ENCODE results near the gene HAPLN3.

The HAPLN3 gene

DNA sequence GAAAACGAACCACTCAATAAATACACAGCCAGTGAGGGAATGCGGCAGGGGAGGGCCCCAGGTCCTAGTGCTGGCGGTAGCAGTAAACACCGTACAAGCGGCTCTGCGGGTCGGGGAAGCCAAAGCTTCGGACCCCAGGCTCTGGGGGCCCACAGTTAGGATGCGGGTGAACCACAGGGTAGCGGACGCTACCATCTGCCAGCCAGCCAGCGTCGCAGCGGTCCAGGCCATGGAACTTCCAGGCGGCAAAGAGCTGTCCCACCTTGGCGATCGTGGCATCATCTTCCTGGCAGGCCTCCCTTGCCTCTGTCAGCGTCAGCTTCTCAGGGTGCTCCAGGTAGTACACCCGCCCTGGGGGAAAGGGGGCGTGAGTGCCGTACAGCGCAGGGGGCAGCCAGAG, 17.4 kb downstream of the HAPLN3 start:
- H3K4me1 ChIP-seq (ENCODE audit: insufficient read depth, low read length): no peaks in the 10 kb centered on the region
- no peaks in the 10 kb centered on the region for H3K36me3 ChIP-seq (ENCODE audit: insufficient read depth, low read length)
- H3K9me3 ChIP-seq (ENCODE audit: low read length): no peaks in the 10 kb centered on the region
- H2AFZ ChIP-seq (ENCODE audit: low read depth, low read length): no peak overlapping the region
- H3K4me3 ChIP-seq (ENCODE audit: low read length): no peak overlapping the region
- no peaks in the 10 kb centered on the region for H3K27me3 ChIP-seq (ENCODE audit: insufficient read depth, low read length)

DNA sequence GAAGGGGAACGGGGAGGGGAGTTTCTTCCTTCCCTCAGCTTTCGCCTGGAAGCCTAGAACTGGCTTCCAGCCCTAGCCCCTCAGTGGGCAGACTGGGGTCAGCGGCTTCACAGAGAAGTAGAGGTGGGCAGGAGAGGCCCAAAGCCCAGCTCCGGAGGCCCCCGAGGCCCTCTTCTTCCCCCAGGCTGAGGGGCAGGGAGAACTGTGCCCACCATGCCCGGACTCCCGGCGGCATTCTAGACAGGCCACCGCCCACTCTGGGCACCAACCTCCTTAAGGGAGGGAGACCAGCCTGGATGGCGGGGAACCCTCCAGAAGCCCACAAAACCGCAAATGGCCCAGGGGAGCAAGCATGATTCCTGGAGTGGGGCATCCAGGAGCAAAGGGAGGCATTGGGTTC, 17.9 kb downstream of the HAPLN3 start:
- H2AFZ ChIP-seq (ENCODE audit: low read depth, low read length): no peak overlapping the region
- H3K36me3 ChIP-seq (ENCODE audit: insufficient read depth, low read length): no peaks in the 10 kb centered on the region
- H3K27me3 ChIP-seq (ENCODE audit: insufficient read depth, low read length): no peaks in the 10 kb centered on the region
- no peak overlapping the region for H3K4me3 ChIP-seq (ENCODE audit: low read length)
- H3K9me3 ChIP-seq (ENCODE audit: low read length): no peaks in the 10 kb centered on the region
- H3K4me1 ChIP-seq (ENCODE audit: insufficient read depth, low read length): no peaks in the 10 kb centered on the region

DNA sequence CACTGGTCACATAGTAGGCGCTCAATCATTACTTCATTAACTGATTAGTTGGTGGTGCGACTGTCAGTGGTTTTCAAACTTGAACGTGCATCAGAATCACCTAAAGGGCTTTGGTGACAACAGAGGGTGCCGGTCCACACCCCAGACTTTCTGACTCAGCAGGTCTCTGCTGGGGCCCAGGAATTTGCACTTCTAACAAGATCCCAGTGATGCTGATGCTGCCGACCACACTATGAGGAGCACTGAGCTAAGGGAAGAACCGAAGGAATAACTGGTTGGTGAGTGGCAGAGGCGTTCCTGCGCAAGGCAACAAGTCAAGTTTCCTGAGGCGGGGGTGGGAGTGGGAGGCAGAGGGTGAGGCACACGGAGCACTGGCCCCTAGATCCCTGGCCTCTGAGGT, 18.8 kb downstream of the HAPLN3 start:
- no peaks in the 10 kb centered on the region for H3K9me3 ChIP-seq (ENCODE audit: low read length)
- no peak overlapping the region for H3K4me3 ChIP-seq (ENCODE audit: low read length)
- H3K36me3 ChIP-seq (ENCODE audit: insufficient read depth, low read length): no peaks in the 10 kb centered on the region
- H2AFZ ChIP-seq (ENCODE audit: low read depth, low read length): no peak overlapping the region
- no peaks in the 10 kb centered on the region for H3K27me3 ChIP-seq (ENCODE audit: insufficient read depth, low read length)
- H3K4me1 ChIP-seq (ENCODE audit: insufficient read depth, low read length): no peaks in the 10 kb centered on the region

DNA sequence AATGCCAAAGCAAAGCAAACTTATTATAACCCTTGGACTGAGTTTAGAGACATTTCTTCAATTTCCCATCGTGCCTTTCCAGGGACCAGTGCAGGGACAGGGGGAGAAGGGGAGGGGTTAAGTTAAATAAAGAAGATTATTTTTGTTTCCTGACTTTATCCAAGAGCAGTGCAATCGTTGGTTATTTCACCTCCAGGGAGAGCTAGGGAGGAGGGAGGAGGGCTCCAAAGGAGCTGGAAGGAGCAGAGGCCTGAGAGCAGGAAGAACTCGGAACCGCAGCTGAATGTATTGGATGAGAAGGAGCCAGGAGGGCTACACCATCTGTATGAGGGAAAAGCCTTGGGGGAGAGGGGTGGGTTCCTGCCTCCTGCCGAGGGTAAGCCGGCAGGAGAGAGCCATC, 20.7 kb downstream of the HAPLN3 start:
- Histone ChIP-seq H3K4me1 (ENCODE audit: insufficient read depth, low read length) (no peaks in the 10 kb centered on the region), H3K4me3 (ENCODE audit: low read length) (no peak overlapping the region), H3K27me3 (ENCODE audit: insufficient read depth, low read length) (no peaks in the 10 kb centered on the region), H3K36me3 (ENCODE audit: insufficient read depth, low read length) (no peaks in the 10 kb centered on the region), H3K9me3 (ENCODE audit: low read length) (no peaks in the 10 kb centered on the region), H2AFZ (ENCODE audit: low read depth, low read length) (no peak overlapping the region)

DNA sequence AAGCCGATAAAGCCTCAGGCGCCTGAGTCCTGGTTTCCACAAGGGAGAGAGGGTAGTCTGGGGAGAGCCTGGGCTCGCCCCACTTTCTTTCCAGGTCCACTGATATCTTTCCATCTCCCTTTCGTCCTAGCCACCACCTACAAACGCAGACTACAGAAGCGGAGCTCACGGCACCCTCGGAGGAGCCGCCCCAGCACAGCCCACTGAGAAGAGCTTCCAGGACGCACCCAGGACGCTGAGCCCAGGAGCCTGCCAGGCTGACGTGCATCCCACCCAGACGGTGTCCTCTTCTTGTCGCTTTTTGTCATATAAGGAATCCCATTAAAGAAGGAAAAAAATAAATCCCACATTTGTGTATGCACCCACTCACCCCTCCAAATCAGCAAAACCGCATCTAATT, 21.1 kb downstream of the HAPLN3 start:
- no peaks in the 10 kb centered on the region for H3K9me3 ChIP-seq (ENCODE audit: low read length)
- no peaks in the 10 kb centered on the region for H3K27me3 ChIP-seq (ENCODE audit: insufficient read depth, low read length)
- no peak overlapping the region for H3K4me3 ChIP-seq (ENCODE audit: low read length)
- H2AFZ ChIP-seq (ENCODE audit: low read depth, low read length): no peak overlapping the region
- no peaks in the 10 kb centered on the region for H3K4me1 ChIP-seq (ENCODE audit: insufficient read depth, low read length)
- H3K36me3 ChIP-seq (ENCODE audit: insufficient read depth, low read length): no peaks in the 10 kb centered on the region

DNA sequence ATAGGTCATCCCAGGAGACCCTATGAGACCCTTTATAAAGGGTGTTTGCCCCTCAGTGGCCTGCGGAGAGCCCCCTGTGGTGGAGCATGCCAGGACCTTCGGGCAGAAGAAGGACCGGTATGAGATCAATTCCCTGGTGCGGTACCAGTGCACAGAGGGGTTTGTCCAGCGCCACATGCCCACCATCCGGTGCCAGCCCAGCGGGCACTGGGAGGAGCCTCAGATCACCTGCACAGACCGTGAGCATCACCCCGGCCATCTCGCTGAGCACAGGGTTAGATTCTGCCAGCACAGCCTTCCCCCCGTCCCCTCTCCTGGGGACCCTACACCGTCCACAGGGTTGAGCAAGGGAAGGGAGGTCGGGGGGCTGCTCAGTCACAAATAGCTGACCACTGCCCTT, 21.6 kb downstream of the HAPLN3 start:
- Histone ChIP-seq H3K9me3 (ENCODE audit: low read length) (no peaks in the 10 kb centered on the region), H3K4me1 (ENCODE audit: insufficient read depth, low read length) (no peaks in the 10 kb centered on the region), H3K36me3 (ENCODE audit: insufficient read depth, low read length) (no peaks in the 10 kb centered on the region), H2AFZ (ENCODE audit: low read depth, low read length) (no peak overlapping the region), H3K27me3 (ENCODE audit: insufficient read depth, low read length) (no peaks in the 10 kb centered on the region), H3K4me3 (ENCODE audit: low read length) (no peak overlapping the region)

DNA sequence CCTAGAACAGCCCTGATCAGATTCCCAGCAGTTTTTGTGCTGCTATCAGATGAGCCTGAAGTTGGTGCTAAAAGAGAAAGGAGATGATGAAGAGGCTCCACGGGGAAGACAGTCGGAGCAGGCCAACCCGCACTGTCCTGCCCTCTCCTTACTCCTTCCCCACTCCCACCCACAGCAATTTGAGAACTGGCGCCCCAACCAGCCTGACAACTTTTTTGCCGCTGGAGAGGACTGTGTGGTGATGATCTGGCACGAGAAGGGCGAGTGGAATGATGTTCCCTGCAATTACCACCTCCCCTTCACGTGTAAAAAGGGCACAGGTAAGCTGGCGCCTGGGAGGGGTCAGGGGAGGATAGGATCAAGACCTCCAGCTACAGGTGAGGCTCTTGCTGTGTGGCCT, 22.6 kb downstream of the HAPLN3 start:
- H3K9me3 ChIP-seq (ENCODE audit: low read length): no peaks in the 10 kb centered on the region
- H2AFZ ChIP-seq (ENCODE audit: low read depth, low read length): no peak overlapping the region
- no peaks in the 10 kb centered on the region for H3K36me3 ChIP-seq (ENCODE audit: insufficient read depth, low read length)
- H3K4me3 ChIP-seq (ENCODE audit: low read length): no peak overlapping the region
- no peaks in the 10 kb centered on the region for H3K27me3 ChIP-seq (ENCODE audit: insufficient read depth, low read length)
- no peaks in the 10 kb centered on the region for H3K4me1 ChIP-seq (ENCODE audit: insufficient read depth, low read length)

DNA sequence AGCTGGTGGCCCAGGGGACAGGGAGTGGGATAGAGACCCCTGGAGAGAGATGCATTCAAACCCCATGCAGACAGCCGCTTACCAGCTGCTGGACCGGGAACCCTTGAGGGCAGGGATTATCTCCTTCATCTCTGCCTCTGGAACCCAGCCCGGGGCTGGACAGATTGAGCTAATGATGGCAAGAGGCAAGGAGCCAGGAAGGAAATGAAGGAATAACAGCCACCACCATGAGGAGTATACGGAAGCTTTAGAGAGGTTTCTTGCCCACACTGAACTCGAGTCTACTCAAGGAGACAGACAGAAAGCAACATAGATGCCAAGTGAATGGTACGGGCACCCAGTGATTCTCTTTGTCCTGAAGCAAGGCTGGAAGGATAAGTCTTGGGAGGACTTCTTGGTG, 23.2 kb downstream of the HAPLN3 start:
- no peaks in the 10 kb centered on the region for H3K27me3 ChIP-seq (ENCODE audit: insufficient read depth, low read length)
- H3K36me3 ChIP-seq (ENCODE audit: insufficient read depth, low read length): no peaks in the 10 kb centered on the region
- no peaks in the 10 kb centered on the region for H3K9me3 ChIP-seq (ENCODE audit: low read length)
- no peaks in the 10 kb centered on the region for H3K4me1 ChIP-seq (ENCODE audit: insufficient read depth, low read length)
- H3K4me3 ChIP-seq (ENCODE audit: low read length): no peak overlapping the region
- H2AFZ ChIP-seq (ENCODE audit: low read depth, low read length): no peak overlapping the region

DNA sequence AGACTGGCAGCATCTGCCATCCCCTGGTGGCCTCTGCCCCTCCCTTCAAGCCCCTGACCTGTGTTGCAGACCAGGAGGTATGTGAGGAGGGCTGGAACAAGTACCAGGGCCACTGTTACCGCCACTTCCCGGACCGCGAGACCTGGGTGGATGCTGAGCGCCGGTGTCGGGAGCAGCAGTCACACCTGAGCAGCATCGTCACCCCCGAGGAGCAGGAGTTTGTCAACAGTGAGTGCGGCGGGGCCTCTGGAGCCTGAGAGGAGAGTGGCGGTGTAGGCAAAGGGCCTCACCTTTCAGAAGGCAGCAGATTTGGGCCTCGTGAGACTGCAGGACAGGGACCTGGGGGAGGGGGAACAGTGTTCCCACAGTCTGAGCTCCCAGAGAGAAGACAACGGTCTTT, 24.0 kb downstream of the HAPLN3 start:
- H3K4me1 ChIP-seq (ENCODE audit: insufficient read depth, low read length): no peaks in the 10 kb centered on the region
- H3K9me3 ChIP-seq (ENCODE audit: low read length): no peaks in the 10 kb centered on the region
- no peak overlapping the region for H3K4me3 ChIP-seq (ENCODE audit: low read length)
- no peak overlapping the region for H2AFZ ChIP-seq (ENCODE audit: low read depth, low read length)
- no peaks in the 10 kb centered on the region for H3K27me3 ChIP-seq (ENCODE audit: insufficient read depth, low read length)
- H3K36me3 ChIP-seq (ENCODE audit: insufficient read depth, low read length): no peaks in the 10 kb centered on the region

DNA sequence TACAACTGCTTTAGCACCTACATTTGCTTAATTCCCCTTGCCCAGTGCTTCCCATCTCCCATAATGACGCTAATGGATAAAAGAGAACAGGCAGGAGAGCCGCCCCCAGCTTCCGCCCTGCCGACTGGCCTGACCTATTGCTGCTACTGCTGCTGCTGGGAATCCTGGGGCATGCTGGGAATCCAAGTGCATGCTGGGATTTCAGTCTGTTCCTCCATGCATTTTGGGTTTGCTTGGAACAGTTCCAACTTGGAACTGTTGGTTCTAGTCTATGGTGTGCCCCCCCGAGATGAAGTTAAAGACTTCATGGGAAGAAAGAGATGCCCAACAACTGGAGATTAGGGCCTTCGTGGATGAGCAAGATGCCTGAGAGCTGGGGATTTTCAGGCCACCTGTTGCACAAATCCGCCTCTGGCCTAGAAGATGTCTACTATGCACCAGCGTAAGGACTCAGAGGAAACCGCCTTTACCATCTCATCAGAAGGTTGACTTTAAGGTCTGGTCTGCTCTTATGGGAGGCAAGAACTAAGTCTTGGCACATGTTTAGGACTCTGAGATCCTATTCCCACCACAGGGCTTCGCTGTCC, 29.0 kb downstream of the HAPLN3 start:
- Histone ChIP-seq H2AFZ (ENCODE audit: low read depth, low read length) (no peak overlapping the region), H3K9me3 (ENCODE audit: low read length) (no peaks in the 10 kb centered on the region), H3K36me3 (ENCODE audit: insufficient read depth, low read length) (no peaks in the 10 kb centered on the region), H3K4me3 (ENCODE audit: low read length) (no peak overlapping the region), H3K4me1 (ENCODE audit: insufficient read depth, low read length) (no peaks in the 10 kb centered on the region), H3K27me3 (ENCODE audit: insufficient read depth, low read length) (no peaks in the 10 kb centered on the region)

DNA sequence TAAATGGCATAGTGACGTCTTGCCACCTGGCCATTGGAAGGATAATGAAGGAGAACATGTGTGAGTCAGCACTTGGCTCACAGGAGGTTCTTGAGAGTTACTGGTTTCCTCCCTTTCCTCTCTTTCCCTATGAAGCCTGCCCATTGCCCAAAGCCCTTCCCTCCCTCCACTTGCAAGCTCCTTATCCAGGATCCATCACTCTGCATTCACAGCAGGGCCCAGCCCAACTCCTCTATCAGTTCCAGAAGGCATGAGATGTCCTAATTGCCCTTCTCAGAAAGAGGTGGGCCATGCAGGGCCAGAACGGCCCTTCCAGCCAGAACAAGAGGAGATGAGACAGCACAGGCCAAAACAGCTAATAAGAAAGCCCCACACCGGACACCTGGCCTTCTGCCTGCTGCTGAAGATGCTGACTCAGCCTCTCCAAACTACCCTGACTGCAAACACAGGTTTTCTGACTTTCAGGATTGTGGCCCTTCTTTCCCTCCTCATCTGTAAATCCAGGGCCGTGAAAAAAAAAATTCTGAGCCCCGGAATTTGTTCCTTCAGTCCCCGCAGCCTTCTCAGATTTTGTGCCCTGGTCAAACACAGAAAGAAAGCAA, 29.7 kb downstream of the HAPLN3 start:
- Histone ChIP-seq H3K27me3 (ENCODE audit: insufficient read depth, low read length) (no peaks in the 10 kb centered on the region), H3K4me1 (ENCODE audit: insufficient read depth, low read length) (no peaks in the 10 kb centered on the region), H3K36me3 (ENCODE audit: insufficient read depth, low read length) (no peaks in the 10 kb centered on the region), H2AFZ (ENCODE audit: low read depth, low read length) (no peak overlapping the region), H3K4me3 (ENCODE audit: low read length) (no peak overlapping the region), H3K9me3 (ENCODE audit: low read length) (no peaks in the 10 kb centered on the region)

DNA sequence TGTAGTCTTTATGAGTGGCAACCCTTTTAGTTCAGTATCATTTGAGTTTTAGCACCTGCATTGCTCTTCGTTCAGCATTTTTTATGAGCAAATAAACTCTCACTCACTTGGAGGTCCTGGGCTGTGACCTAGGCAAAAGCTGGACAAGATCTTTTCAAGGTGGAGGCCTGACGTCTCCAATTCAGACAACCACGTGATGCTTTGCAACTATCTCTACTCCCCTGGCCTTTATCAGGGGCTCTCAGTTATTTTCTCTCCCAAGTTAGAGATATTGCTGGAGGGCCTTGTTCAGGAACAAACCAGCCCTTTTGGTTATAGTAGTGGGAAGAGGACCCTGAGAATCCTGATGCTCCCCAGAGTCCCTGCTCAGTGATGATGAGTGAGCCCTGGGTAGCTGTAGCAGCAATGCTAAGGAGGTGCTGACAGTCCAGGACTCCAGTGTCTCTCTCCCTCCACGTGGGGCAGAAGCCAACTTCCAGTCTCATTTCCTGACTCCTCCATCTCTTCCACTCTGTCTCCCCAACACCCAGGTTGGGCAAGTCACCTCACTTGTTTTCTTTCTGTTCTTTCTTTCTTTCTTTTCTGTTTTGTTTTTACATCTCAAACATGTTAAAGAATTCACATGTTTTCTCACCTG, 30.4 kb downstream of the HAPLN3 start:
- Histone ChIP-seq H3K27me3 (ENCODE audit: insufficient read depth, low read length) (no peaks in the 10 kb centered on the region), H3K4me1 (ENCODE audit: insufficient read depth, low read length) (no peaks in the 10 kb centered on the region), H3K9me3 (ENCODE audit: low read length) (no peaks in the 10 kb centered on the region), H2AFZ (ENCODE audit: low read depth, low read length) (no peak overlapping the region), H3K36me3 (ENCODE audit: insufficient read depth, low read length) (no peaks in the 10 kb centered on the region), H3K4me3 (ENCODE audit: low read length) (no peak overlapping the region)

DNA sequence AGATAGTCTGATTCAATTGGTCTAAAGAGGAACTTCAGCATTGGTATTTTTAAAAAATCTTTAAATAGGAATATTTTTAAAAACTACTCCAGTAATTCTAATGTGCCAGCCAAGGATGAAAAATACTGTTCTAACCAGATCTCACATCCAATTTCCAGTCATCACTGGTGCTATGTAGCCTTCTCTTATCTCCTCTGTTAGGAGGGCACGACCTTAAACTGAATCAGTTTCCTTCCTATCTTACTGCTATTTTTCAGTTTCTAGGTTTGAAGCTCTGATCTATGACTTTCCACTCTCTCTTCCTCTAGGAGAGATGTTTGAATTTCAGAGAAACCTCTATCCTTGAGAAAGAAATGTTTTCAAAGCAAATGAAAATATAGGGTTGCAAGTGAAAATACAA, 31.9 kb downstream of the HAPLN3 start:
- Histone ChIP-seq H3K9me3 (ENCODE audit: low read length) (no peaks in the 10 kb centered on the region), H3K4me1 (ENCODE audit: insufficient read depth, low read length) (no peaks in the 10 kb centered on the region), H3K27me3 (ENCODE audit: insufficient read depth, low read length) (peaks cover 5% of the 10 kb centered on the region), H3K36me3 (ENCODE audit: insufficient read depth, low read length) (no peaks in the 10 kb centered on the region), H2AFZ (ENCODE audit: low read depth, low read length) (no peak overlapping the region), H3K4me3 (ENCODE audit: low read length) (no peak overlapping the region)

DNA sequence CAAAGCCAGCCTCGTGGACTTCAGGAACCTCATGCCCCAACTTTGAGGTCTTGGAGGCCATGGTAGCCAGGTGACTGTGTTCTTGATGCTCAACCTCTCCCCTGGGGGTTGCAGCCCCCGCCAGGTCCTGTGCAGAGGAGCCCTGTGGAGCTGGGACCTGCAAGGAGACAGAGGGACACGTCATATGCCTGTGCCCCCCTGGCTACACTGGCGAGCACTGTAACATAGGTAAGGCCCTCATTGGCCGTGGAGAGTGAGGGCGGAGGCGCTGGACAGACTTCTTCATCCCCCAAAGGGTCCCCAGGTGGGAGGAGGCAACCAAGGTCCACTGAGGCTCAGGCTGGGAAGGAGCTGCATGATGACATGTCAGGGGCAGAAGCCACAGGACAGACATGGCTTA, 35.1 kb downstream of the HAPLN3 start:
- Histone ChIP-seq H3K36me3 (ENCODE audit: insufficient read depth, low read length) (no peaks in the 10 kb centered on the region), H3K4me3 (ENCODE audit: low read length) (no peak overlapping the region), H2AFZ (ENCODE audit: low read depth, low read length) (no peak overlapping the region), H3K4me1 (ENCODE audit: insufficient read depth, low read length) (no peaks in the 10 kb centered on the region), H3K9me3 (ENCODE audit: low read length) (no peaks in the 10 kb centered on the region), H3K27me3 (ENCODE audit: insufficient read depth, low read length) (peaks cover 5% of the 10 kb centered on the region)

Measured in neuron (in vitro differentiated cells).